ENCODE results near the gene VSTM2L.

The VSTM2L gene

GRCh38 chr20:37866051-37866450 is 36.9 kb upstream of the VSTM2L start:
- TF ChIP-seq CSRNP3 (CRISPR knock-in tag; IDR thresholded peaks at IDR 0.05) (no peak), SNAI2 (CRISPR knock-in tag; IDR thresholded peaks at IDR 0.05) (no peak), ISL1 (CRISPR knock-in tag; IDR thresholded peaks at IDR 0.05) (no peak), GLIS3 (CRISPR knock-in tag; IDR thresholded peaks at IDR 0.05) (no peak), CSDC2 (CRISPR knock-in tag; IDR thresholded peaks at IDR 0.05) (no peak)
- no peak for ATAC-seq

DNA sequence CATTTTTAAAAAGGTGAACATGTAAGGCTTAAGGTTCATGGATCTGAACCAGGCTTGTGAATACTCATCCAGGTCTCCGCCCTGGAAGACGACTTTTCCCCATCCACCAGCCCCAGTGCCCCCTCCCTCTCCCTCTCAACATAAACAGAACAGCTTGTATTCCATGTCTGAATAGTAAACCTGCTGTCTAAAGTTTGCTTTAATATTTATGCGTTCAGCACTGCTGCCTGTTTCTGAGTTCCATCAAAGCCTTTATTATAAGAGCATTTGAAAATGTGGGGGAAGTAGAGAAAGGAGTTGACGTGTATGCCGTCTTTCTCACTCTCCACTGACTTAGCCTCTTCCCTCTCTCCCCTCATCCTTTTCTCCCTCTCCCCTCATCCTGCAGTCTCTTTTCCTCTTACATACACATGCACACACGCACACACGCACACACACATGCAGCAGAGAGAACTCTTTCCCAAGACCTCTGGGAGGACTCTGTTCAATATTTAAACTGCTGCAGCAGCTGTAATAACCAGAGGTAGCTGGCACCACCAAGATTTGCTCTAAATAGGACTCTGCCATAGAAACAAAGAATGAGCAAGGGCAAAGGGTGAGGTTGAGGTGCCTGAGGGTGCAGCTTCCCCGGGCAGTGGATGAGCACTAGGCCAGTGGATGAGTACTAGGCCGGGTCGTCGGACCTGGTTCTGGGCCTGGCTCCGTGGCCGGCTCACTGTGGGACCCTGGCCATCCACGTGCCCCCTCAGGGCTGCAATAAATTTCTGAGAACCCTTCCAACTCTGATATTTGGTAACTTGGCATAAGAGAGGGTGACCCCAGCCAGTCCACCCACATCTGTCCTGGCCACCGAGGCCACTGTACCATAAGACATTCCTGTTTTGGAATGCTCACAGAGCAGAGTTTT is 35.4 kb upstream of the VSTM2L start:
- no peak for TF ChIP-seq PATZ1 (CRISPR knock-in tag; IDR thresholded peaks at IDR 0.05; ENCODE audit: borderline replicate concordance)
- no peak for TF ChIP-seq OSR1 (CRISPR knock-in tag; IDR thresholded peaks at IDR 0.05)
- TF ChIP-seq CSDC2 (CRISPR knock-in tag; IDR thresholded peaks at IDR 0.05), result no peak
- ATAC-seq, result no peak

GRCh38 chr20:37868851-37869333 is 34.0 kb upstream of the VSTM2L start:
- no peak for ATAC-seq
- TF ChIP-seq PATZ1 (CRISPR knock-in tag; IDR thresholded peaks at IDR 0.05; ENCODE audit: borderline replicate concordance) (no peak), ARNTL (CRISPR knock-in tag; IDR thresholded peaks at IDR 0.05; ENCODE audit: borderline replicate concordance, low read depth) (no peak), TCF4 (CRISPR knock-in tag; IDR thresholded peaks at IDR 0.05; ENCODE audit: borderline replicate concordance) (no peak), ZNF70 (CRISPR knock-in tag; IDR thresholded peaks at IDR 0.05) (no peak), TOX (CRISPR knock-in tag; IDR thresholded peaks at IDR 0.05; ENCODE audit: borderline replicate concordance) (no peak), RARB (CRISPR knock-in tag; IDR thresholded peaks at IDR 0.05) (no peak), ZFP3 (CRISPR knock-in tag; IDR thresholded peaks at IDR 0.05) (no peak), CSDC2 (CRISPR knock-in tag; IDR thresholded peaks at IDR 0.05) (no peak), ESRRG (CRISPR knock-in tag; IDR thresholded peaks at IDR 0.05) (no peak), SNAI2 (CRISPR knock-in tag; IDR thresholded peaks at IDR 0.05) (no peak), ZNF8 (CRISPR knock-in tag; IDR thresholded peaks at IDR 0.05) (no peak), ZC3H10 (CRISPR knock-in tag; IDR thresholded peaks at IDR 0.05) (no peak), OSR1 (CRISPR knock-in tag; IDR thresholded peaks at IDR 0.05) (no peak)

DNA sequence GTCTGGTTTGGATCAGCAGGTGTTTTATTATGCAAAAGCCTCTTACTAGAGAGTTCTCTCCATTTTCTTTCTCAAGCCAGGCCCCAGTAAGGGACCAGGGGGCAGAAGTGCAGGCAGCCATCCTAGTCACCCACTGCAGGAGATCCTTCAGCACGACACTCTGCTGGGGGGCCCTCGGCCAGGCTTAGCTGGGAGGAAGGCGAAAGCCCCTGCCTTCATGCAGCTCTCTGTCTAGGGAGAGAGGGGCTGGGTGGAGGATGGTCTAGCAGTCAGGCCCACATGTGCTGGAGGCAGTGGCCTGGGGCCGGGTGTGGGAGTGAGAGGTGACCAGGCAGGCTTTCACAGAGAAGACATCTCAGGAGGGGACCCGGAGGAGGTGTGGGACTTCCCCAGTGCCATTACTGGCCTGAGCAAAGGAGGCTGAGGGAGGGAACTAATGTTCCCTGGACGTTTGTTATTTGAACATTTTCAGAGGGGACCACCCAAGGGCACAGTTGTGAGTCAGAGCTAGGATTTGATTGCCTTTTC is 33.5 kb upstream of the VSTM2L start:
- no peak for TF ChIP-seq ZC3H10 (CRISPR knock-in tag; IDR thresholded peaks at IDR 0.05)
- no peak for TF ChIP-seq ZNF565 (CRISPR knock-in tag; conservative IDR thresholded peaks at IDR 0.05; ENCODE audit: low read depth)
- no peak for TF ChIP-seq POU6F1 (CRISPR knock-in tag; IDR thresholded peaks at IDR 0.05; ENCODE audit: borderline replicate concordance, low read depth)
- TF ChIP-seq SNAI2 (CRISPR knock-in tag; IDR thresholded peaks at IDR 0.05), result no peak
- no peak for TF ChIP-seq ZNF8 (CRISPR knock-in tag; IDR thresholded peaks at IDR 0.05)
- no peak for TF ChIP-seq CSDC2 (CRISPR knock-in tag; IDR thresholded peaks at IDR 0.05)
- TF ChIP-seq TSHZ2 (CRISPR knock-in tag; IDR thresholded peaks at IDR 0.05), result no peak
- no peak for TF ChIP-seq CREB5 (CRISPR knock-in tag; IDR thresholded peaks at IDR 0.05; ENCODE audit: low read depth)
- TF ChIP-seq ZFP30 (CRISPR knock-in tag; IDR thresholded peaks at IDR 0.05), result no peak
- no peak for TF ChIP-seq TOX (CRISPR knock-in tag; IDR thresholded peaks at IDR 0.05; ENCODE audit: borderline replicate concordance)
- no peak for TF ChIP-seq ARNTL (CRISPR knock-in tag; IDR thresholded peaks at IDR 0.05; ENCODE audit: borderline replicate concordance, low read depth)
- TF ChIP-seq PPARA (CRISPR knock-in tag; IDR thresholded peaks at IDR 0.05; ENCODE audit: borderline replicate concordance), result no peak
- no peak for TF ChIP-seq BACH2 (CRISPR knock-in tag; IDR thresholded peaks at IDR 0.05; ENCODE audit: borderline replicate concordance)
- TF ChIP-seq GLIS3 (CRISPR knock-in tag; IDR thresholded peaks at IDR 0.05), result no peak
- no peak for TF ChIP-seq OSR1 (CRISPR knock-in tag; IDR thresholded peaks at IDR 0.05)
- no peak for TF ChIP-seq RARB (CRISPR knock-in tag; IDR thresholded peaks at IDR 0.05)
- ATAC-seq, result no peak
